CD1c-positive myeloid dendritic cell (primary cell): ENCODE measurements around the gene NFATC3.

Experiments used
- DNase-seq: peaks from one replicate; pipeline ENCODE4 v3.0.0-alpha.2; 2016; ENCODE audit errors: extremely low spot score

Gene NFATC3

DNA sequence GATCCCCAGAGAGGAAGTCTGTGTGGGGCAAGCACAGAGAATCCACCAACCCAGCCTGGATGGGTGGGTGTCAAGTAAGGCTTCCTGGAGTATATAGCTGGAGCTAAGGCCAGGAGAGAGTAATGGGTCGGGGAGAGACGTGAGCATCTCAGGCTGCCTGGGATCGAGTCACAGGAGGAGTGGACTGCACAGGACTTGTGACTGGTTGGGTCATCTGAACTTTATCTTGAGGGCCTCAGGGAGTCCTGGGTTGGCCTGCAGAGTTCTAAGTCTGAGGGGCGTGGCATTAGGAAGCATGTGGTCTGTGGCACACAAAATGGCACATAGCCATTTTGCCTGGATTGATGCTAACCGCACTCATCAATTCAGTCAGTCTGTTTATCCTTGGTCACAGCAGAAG lies 161.5 kb downstream of the NFATC3 start:
- DNase-seq: peak; percentile 49

DNA sequence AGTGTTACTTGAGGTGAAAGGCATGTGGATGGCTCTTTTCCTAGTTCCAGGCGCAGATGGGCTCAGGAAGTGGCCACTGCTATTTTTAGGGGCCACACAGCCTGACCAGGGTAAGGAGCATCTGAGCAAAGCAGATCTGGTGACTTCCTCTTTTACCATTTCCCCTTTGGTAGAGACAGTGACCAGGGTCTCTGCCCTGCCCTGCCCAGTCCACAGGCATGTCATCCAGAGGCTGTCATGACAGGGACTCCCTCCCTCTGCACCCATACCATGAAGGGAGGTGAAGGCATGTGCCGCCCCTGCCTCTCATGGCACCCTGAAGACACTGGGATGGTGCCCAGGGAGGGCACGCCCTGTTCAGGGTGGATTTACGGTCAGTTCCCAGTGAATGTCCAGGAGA lies 162.2 kb downstream of the NFATC3 start:
- DNase-seq: peak; percentile 78

DNA sequence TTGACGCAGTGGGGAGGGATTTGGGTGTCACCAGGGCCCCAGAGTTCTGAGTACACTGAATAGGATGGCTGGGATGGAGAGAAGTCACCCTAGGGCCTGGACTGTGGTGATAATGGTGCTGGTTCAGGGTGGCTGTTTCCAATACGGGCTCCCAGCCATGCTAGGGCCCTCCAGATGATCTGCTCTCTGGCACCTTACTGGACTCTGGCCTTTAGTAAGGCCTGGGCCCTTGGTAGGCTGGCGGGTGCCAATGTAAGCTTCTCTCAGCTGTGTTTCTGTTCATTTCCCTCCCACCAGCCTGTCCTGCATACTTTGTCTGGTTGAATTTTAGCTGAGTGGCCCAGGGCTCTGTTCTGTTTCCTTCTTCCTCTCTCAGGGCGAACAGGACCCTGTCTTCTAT lies 162.8 kb downstream of the NFATC3 start:
- DNase-seq: no peak

DNA sequence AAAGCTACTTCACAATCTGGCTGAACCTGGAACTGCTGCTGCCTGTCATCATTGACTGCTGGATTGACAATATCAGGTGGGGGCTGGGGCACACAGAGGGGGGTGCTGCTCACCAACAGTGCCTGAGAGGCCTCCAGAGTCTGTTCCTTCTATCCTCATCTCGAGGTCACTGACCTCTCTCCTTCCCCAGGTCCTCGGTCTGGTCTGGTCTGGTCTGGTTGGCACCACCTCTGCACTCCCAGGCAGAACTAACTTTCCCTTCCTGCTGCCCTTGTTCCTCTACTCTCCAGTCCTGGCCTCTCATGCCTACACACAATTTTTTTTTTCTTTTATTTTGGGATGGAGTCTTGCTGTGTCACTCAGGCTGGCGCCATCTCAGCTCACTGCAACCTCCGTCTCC lies 164.2 kb downstream of the NFATC3 start:
- peak; percentile 32 for DNase-seq

DNA sequence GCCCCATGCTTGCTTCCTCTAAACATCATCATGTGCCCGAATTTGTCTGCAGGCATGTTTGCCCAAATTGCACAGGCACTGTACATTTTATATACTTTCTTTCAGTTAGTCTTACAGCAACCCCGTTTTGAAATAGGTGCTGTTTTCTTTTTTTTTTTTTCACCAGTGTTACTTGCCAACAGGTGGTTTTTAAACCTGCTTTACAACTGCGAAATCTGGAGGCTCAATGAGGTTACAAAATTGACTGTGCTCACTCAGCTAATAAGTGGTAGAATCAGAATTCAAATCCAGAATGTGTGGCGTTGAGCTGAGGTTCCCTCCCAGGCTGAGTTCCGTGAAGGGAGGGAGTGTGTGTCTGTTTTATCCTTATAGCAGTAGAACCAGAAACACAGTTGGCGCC lies 165.8 kb downstream of the NFATC3 start:
- no peak for DNase-seq

DNA sequence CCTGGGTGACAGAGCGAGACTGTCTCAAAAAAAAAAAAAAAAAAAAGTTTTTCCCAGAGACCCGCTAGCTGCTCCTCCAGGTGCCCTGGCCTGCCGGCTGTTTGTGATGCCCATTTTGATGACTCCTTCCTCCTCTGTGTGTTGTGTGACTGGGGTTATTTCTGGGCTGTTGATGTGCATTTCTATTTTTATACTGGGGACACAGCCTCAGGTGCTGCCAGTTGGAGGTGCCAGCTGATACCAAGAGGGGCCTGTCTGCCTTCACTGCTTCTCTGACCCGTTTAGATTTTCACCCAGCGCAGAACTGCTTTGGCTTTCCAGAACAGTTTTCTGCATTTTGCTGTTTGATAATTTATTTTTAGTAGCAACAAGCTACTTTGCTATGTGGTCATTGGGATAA lies 166.7 kb downstream of the NFATC3 start:
- DNase-seq: no peak

DNA sequence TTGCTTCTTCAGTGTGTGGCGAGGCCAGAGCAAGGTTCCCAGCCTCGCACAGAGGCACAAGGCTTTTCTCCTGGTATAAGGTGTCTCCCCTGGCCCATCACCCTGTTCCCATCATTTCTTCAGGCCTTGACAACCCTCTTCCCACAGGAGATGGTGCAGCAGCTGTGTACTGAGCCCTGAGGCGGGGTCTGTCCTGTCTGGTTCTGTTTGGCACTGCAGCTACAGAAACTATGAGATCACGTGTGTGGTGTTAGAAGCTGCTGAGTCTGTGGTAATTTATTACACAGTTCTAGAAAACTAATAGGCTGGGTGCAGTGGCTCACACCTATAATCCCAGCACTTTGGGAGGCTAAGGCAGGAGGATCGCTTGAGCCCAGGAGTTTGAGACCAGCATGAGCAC lies 167.2 kb downstream of the NFATC3 start:
- no peak for DNase-seq

DNA sequence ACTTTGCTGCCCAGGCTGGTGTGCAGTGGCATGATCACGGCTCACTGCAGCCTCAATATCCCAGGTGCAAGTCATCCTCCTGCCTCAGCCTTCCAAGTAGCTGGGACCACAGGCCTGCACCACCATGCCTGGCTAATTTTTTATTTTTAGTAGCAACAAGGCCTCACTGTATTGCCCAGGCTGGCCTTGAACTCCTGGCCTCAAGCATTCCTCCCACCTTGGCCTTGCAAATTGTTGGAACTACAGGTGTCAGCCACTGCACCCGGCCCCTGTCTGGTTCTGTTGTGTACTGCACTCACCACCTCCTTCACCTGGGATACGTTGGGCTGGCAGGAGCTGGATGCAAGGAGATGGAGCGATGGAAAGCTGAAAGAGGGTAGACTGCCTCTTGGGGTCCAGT lies 168.6 kb downstream of the NFATC3 start:
- DNase-seq: no peak

DNA sequence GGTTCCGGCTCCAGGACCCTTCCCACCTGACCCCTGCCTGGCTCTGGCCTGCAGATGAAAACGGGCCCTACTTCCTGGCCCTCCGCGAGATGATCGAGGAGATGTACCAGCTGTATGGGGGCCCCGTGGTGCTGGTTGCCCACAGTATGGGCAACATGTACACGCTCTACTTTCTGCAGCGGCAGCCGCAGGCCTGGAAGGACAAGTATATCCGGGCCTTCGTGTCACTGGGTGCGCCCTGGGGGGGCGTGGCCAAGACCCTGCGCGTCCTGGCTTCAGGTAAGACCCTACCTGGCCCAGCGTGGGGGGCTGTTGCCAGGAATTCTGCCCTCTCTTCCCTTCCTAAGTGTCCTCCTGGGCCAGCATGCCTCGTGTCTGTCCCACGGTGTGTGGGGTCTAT lies 170.5 kb downstream of the NFATC3 start:
- DNase-seq: no peak

DNA sequence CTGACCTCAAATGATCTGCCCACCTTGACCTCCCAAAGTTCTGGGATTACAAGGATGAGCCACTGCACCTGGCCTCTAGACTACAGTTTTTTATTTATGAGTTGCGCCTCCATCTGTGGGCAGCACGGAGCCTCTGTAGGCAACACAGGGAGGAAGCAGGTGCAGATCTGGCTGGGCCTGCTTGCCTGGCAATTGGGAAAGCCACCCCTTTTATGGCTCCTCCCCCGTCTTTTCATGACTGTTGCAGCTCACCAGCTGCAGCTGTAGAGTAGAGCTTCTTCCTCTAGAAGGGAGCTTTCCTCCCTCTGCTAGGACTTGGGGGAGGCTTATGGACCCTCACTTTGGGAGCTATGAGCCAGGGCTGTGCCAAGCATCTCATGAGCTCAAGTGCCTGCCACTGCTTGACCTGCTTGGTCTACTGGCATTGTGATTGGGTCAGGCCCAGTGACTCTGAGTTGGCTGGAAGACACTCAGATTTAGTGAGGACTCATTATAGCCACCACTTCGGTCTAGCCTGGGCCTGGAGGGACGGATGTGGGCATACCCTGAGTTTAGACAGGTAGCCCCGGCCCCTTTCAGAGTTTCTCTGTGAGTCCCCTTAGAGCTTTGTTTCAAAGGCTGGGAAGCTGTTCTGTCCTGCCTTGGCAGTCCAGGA lies 172.2 kb downstream of the NFATC3 start:
- DNase-seq: peak; percentile 51

DNA sequence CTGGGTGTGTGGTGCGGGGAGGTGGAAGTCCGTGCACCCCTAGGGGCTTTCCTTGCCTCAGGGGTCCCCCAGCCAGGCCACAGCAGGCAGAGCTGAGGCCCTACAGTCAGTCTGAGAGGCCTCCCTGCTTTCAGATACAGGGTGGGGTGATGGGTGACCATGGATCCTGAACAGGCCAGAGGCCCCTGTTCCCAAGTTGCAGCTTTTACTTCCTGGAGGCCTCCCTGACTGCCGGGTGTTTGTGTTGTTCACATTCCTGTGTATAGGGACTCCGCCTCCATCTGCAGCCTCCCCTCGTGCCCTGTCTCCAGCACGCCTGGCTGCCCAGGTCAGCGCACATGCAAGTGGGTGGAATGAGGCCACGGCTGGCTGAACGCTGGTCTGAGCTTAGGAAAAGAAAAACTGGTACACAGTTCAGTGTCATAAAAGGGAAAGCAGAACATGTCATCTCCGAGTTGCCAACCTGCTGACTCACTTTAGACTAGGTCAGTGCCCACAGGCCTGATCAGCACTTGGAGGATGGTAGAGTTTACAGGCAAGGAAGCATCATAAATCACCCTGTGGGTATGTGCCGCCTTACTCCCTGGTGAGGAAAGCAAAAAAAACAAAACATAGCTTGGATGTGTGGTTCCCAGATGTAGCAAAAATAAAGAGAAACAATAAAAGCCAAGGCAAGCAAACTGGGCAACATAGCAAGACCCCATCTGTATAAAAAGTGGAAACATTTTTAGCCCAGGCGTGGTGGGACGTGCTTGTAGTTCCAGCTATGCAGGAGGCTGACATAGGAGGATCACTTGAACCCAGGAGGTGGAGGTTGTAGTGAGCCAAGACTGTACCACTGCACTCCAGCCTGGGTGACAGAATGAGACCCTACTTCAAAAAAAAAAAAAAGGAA lies 173.0 kb downstream of the NFATC3 start:
- DNase-seq: peak; percentile 79

DNA sequence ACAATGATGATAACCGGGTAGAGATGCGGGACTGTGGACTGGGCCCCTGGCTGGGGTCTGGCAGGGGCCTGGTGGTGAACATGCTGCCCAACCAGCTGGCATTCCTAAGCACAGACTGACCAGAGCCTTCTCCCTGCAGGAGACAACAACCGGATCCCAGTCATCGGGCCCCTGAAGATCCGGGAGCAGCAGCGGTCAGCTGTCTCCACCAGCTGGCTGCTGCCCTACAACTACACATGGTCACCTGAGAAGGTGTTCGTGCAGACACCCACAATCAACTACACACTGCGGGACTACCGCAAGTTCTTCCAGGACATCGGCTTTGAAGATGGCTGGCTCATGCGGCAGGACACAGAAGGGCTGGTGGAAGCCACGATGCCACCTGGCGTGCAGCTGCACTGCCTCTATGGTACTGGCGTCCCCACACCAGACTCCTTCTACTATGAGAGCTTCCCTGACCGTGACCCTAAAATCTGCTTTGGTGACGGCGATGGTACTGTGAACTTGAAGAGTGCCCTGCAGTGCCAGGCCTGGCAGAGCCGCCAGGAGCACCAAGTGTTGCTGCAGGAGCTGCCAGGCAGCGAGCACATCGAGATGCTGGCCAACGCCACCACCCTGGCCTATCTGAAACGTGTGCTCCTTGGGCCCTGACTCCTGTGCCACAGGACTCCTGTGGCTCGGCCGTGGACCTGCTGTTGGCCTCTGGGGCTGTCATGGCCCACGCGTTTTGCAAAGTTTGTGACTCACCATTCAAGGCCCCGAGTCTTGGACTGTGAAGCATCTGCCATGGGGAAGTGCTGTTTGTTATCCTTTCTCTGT lies 174.0 kb downstream of the NFATC3 start:
- DNase-seq: peak; percentile 57

DNA sequence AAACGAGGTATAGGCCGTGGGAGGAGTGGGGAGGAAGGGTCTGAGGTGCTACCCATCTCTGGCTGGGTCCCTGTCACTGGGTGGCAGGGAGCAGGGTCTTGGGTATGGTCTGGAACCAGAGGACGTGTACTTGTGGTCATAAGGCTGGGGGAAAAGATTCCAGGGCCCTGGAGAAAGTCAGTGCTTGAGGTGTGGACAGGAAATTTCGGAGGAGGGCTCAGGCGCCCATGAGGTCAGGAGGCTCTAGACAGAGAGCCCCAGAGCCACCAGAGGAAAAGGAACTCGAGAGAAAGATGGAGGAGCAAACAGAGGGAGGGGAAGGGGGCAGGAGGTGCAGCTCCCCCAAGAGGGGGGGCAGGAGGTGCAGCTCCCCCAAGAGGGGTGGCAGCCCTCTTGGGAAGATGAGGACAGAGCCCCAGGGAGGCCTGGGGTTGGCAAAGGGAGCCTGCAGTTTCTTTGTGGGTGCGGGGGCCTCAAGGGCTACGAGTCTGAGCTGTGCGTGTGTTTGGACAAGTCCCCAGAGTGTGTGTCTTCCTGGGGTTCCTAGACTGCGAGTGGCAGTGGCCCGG lies 178.5 kb downstream of the NFATC3 start:
- DNase-seq: no peak

DNA sequence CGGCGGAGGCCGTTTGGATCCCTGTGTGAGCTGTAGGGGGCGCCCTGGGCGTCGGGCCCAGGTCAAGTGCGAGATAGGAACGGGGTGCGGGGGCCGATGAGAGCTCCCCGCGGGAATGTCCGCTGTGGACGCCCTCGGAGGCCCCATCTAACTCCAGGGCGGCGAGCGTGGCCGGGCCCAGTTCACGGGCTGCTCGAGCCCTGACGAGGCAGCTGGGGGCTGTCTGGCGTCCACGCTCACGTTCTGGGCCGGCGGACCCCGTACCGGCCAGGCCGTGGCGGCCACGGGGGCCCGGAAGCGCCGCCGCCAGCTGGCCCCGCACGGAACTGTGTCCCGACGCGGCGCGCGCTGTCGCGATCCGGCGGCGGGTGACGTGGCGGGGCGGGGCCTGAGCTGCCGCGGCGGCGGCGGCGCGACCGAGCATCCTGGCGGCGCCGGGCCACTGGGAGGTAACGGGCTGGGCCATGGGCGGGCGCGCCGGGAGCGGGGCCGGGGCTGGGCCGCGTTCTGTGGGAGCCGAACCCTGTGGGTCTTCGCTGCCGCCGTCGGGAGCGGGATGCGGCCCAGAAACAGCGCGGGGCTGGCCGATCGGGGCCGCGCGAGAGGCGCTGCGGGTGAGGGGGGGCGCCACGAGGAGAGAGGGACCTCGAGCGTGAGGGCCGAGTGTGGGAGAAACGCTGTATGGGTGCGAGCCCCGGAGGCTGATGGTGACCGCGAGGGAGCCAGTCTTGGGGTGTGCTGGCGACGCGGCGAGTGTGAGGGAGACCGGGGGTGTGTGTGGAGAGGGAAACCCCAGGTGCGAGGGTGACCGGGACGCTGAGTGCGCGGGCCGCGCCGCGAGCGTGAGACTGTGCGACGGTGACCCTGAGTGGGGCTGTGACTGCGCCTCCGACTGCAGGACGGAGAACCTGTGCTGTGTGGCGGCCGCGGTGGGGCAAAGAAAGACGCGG lies 179.2 kb downstream of the NFATC3 start, which contains the start of gene SLC7A6:
TSS of gene SLC7A6 (plus strand) at position 399 of the 950 bp plus-strand sequence. CDS start 10,201 bp downstream, outside the sequence.
- peak; percentile 87 for DNase-seq

DNA sequence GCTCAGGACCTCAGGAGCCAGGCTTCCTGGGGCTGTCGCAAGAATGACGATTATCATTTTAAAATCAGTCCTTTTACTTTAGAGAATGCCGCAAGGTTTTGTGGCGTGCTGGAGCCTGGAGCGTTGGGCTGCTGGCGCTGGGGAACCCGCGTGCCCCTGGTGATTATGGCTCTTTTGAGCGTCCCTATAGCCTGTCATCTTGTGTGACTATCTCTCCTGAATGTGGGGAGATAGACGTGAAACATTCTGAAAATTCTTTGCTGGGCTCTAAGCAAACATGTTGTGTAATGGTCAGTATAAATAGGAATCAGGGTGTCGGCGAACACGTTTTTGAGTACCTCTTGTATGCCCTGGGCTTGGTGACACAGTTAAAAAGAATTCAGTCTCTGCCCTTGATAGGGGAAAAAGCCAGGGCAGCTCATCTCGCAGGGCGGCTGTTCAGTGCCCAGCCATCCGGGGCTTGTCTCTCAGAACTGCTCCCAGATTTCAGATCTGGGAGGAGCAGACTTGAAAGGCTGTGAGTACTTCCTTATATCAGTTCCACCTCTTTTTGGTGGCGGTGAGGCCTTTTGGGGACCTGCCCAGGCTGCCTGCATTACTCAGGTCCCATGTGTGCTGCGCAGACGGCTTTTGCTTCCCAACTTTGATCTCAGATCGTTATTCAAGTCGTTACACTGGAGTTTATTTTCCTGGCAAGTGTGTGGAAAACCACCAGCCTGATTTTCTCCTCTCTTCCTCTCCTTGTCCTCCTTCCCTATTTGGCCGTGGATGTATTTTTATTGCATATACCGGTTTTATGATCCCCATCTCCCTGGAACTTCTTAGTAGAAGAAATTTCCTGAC lies 180.1 kb downstream of the NFATC3 start:
- DNase-seq: peak; percentile 77

DNA sequence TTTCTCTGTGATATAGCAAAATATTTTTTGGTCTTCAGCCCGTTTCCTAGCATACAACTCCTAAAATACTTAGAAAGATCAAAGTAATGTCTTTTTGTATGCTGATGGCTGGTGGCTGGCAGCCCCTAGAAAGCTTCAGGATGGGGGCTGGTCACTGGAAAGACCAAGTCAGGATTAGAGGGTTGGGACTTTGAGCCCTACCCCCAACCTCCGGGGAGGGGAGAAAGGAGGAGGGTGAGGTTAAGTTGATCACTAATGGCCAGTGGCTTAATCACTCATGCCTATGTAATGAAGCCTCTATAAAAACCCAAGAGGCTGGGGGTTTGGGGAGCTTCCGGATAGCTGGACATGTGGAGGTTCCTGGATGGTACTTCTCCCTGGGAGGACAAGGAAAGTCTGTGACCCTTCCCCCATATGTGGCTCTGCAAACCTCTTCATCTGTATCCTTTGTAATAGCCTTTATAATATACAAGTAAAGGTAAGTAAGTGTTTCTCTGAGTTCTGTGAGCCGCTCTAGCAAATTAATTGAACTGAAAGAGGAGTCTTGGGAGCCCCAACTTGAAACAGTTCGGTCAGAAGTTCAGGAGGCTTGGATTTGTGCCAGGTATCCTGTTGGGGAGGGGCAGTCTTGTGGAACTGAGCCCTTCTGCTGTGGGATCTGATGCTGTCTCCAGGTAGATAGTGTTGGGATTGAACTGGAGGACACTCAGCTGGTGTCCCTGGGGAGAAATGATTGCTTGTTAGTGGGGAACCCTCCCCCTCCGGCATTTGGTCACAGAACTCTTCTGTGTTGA lies 182.6 kb downstream of the NFATC3 start:
- no peak for DNase-seq

DNA sequence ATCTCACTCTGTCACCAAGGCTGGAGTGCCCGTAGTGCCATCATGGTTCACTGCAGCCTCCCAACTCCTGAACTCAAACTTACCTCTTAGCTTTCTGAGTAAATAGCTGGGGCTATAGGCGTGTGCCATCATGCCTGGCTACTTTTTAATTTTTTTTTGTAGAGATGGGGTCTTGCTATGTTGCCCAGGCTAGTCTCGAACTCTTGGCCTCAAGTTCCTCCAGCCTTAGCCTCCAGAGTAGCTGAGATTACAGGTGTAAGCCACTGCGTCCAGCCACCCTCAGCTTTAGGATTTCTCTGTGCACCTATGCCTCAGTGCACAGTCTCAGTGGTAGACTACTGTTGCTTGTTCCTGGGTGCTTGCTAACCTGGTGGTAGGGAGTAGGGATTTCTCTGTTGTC lies 184.6 kb downstream of the NFATC3 start:
- DNase-seq: no peak

DNA sequence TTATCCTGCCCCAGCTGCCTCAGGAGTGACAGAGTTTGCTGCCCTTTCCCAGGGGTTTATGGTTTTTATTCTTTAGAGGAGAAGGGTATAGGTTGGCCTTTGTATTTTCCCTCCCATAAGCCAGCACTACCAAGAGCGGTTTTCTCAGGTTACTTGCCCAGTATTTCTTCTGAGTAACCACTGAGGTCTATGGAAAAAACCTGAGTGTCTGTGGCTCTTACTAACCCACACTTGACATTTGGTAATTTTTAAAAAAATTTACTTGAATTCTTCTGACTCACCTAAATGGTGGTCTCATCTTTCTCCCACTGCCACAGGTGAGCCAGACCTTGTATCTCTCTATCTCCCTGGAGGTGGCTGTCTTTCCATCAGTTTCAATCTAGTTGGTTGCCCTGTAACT lies 185.2 kb downstream of the NFATC3 start:
- no peak for DNase-seq
